Keratinocyte (primary cell): Measurements from ENCODE around the gene MFN2. TPM values are rescaled to one million over a fixed set of nuclear protein-coding genes. Genes with fewer than 3 reads are reported as not detected.

Source experiments
- DNase-seq: peaks from one replicate; pipeline ENCODE4 v3.0.0-alpha.2; 2011; ENCODE audit warnings: low read depth, missing footprints, low spot score
- FAIRE-seq: peaks from 2 replicates; lab custom pipeline; 2011; peaks lifted over from hg19 to GRCh38; lab: Jason Lieb, UNC
- H2AFZ ChIP-seq: 2 replicates; pipeline ENCODE4 v1.6.0; 2012; ENCODE audit warnings: low read length, control low read depth, inconsistent platforms; ENCODE audit not compliant: control insufficient read depth
- H3K27ac ChIP-seq: 2 replicates; pipeline ENCODE4 v1.5.1; 2011; ENCODE audit warnings: low read length; ENCODE audit not compliant: control insufficient read depth, insufficient read depth
- H3K27me3 ChIP-seq: 3 replicates; pipeline ENCODE4 v1.6.0; 2011; ENCODE audit warnings: low read length; ENCODE audit not compliant: control insufficient read depth, insufficient read depth; ENCODE audit errors: extremely low read depth
- H3K36me3 ChIP-seq, 2 experiments: 2 replicates in 1 of 2; 3 replicates in 1 of 2; pipeline ENCODE4 v1.5.1; 2011; ENCODE audit warnings: low read length in 2 of 2, mild to moderate bottlenecking in 1 of 2; ENCODE audit not compliant: control insufficient read depth in 2 of 2, insufficient read depth in 2 of 2; ENCODE audit errors: extremely low read depth in 1 of 2
- H3K4me1 ChIP-seq: 3 replicates; pipeline ENCODE4 v1.5.1; 2011; ENCODE audit warnings: low read length; ENCODE audit not compliant: control insufficient read depth, insufficient read depth; ENCODE audit errors: extremely low read depth
- H3K4me2 ChIP-seq: 3 replicates; pipeline ENCODE4 v1.6.0; 2011; ENCODE audit warnings: low read depth, low read length; ENCODE audit not compliant: control insufficient read depth, insufficient read depth; ENCODE audit errors: extremely low read depth
- H3K4me3 ChIP-seq, 3 experiments: fragments of 200-600 bp in 1 of 3; sonication (generic) in 1 of 3; 2 replicates in 2 of 3; 3 replicates in 1 of 3; pipeline ENCODE4 v1.5.1; 2011 to 2016; ENCODE audit warnings: low read length in 3 of 3, mild to moderate bottlenecking in 3 of 3, control low read depth in 2 of 3, inconsistent platforms in 1 of 3, low read depth in 1 of 3, mixed read lengths in 1 of 3, mixed run types in 1 of 3, moderate library complexity in 1 of 3; ENCODE audit not compliant: control insufficient read depth in 2 of 3, insufficient read depth in 2 of 3; ENCODE audit errors: extremely low read depth in 1 of 3
- H3K79me2 ChIP-seq: 2 replicates; pipeline ENCODE4 v1.6.0; 2012; ENCODE audit warnings: low read length; ENCODE audit not compliant: control insufficient read depth, insufficient read depth
- H3K9ac ChIP-seq: 3 replicates; pipeline ENCODE4 v1.6.0; 2011; ENCODE audit warnings: low read length; ENCODE audit not compliant: control insufficient read depth, insufficient read depth; ENCODE audit errors: extremely low read depth
- H3K9me1 ChIP-seq: 3 replicates; pipeline ENCODE4 v1.6.0; 2011; ENCODE audit warnings: low read length; ENCODE audit not compliant: control insufficient read depth, insufficient read depth; ENCODE audit errors: extremely low read depth
- H3K9me3 ChIP-seq: 2 replicates; pipeline ENCODE4 v1.5.1; 2012; ENCODE audit warnings: low read depth, low read length; ENCODE audit not compliant: control insufficient read depth
- H4K20me1 ChIP-seq: 3 replicates; pipeline ENCODE4 v1.6.0; 2011; ENCODE audit warnings: low read length; ENCODE audit not compliant: control insufficient read depth, insufficient read depth; ENCODE audit errors: extremely low read depth
- CTCF ChIP-seq, 3 experiments: IDR thresholded peaks in 1 of 3; conservative IDR thresholded peaks in 1 of 3; optimal IDR thresholded peaks in 1 of 3; 2 replicates in 2 of 3; 3 replicates in 1 of 3; pipeline versions ENCODE3 to v1.5.1; 2011; ENCODE audit warnings: low read length in 3 of 3, mild to moderate bottlenecking in 3 of 3, moderate library complexity in 2 of 3, control low read depth in 1 of 3, inconsistent platforms in 1 of 3; ENCODE audit not compliant: insufficient read depth in 2 of 3; ENCODE audit errors: extremely low read depth in 1 of 3
- EZH2 ChIP-seq: IDR thresholded peaks from one replicate; pipeline ENCODE4 v1.6.1; 2012; ENCODE audit warnings: inconsistent platforms, mild to moderate bottlenecking, low read length, moderate library complexity
- dilution Hi-C: fragments of 300-500 bp; cut with MboI; formaldehyde crosslinking; loops from one replicate; pipeline ENCODE4 v1.7.0; 2020; ENCODE audit warnings: low sequenced_read_pairs; ENCODE audit not compliant: extremely low pct_ligation_motif_present
- polyA plus RNA-seq, 5 experiments: library from polyadenylated mRNA; depleted of rRNA in 3 of 5; stranded (reverse) in 3 of 5; stranded (forward) in 1 of 5; unstranded in 1 of 5; fragments of >200 nt; gene quantifications; 1 replicate in 1 of 5; 2 replicates in 3 of 5; 3 replicates in 1 of 5; pipeline versions ENCODE4 v1.2.1 to v1.2.3, GENCODE V29; 2011 to 2012; ENCODE audit warnings: missing spikeins in 2 of 5, low read depth in 1 of 5, low replicate concordance in 1 of 5

Gene MFN2
- polyA plus RNA-seq, 1 donor (not counting 4 experiments of a cell fraction or from before 2014, with no cell fraction given), result 102 TPM

- H3K4me2 ChIP-seq, result no peak overlapping the region
- peaks cover 20 to 23% of the 10 kb centered on the region in 2 experiments for H3K36me3 ChIP-seq
- H3K9ac ChIP-seq, result no peak overlapping the region
These were observed 41.4 kb downstream of the MFN2 start for GRCh38 chr1:12021616-12022015.

DNA sequence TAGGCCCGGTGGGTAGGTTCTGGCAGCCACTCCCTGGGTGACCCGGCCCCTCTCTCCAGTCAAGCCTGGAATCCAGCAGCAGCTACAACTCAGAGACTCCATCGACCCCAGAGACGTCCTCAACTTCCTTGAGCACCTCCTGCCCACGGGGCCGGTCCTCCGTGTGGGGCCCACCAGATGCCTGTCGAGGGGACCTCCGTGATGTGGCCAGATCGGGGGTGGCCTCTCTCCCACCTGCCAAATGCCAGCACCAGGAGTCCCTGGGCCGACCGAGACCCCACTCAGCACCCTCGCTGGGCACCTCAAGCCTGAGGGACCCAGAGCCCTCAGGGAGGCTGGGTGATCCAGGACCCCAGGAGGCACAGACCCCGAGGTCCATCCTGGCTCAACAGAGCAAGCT lies 41.8 kb downstream of the MFN2 start:
- Histone ChIP-seq H2AFZ (no peak overlapping the region), H3K9me1 (no peaks in the 10 kb centered on the region), H3K36me3 (peaks cover 20 to 26% of the 10 kb centered on the region in 2 experiments), H3K27ac (no peak overlapping the region), H3K4me1 (peaks cover 3% of the 10 kb centered on the region), H3K4me3 (no peak overlapping the region), H4K20me1 (no peaks in the 10 kb centered on the region), H3K79me2 (peaks cover 26% of the 10 kb centered on the region), H3K27me3 (no peaks in the 10 kb centered on the region), H3K9me3 (no peaks in the 10 kb centered on the region), H3K4me2 (no peak overlapping the region), H3K9ac (no peak overlapping the region)
- DNase-seq, result no peak
- TF ChIP-seq CTCF (optimal IDR thresholded peaks at IDR 0.05 in 1 of 3, IDR thresholded peaks at IDR 0.05 in 1 of 3, conservative IDR thresholded peaks at IDR 0.05 in 1 of 3; ENCODE audit: extremely low read depth in 1 of 3, insufficient read depth in 2 of 3, low read length in 3 of 3), result no peak
- TF ChIP-seq EZH2, result no peak
- no peak for FAIRE-seq
- dilution Hi-C loops, result no loop called here

More at GRCh38 chr1:12021616-12022015, 41.4 kb downstream of the MFN2 start:
- DNase-seq (no peak), FAIRE-seq (no peak)
- Histone ChIP-seq H3K27me3 (no peaks in the 10 kb centered on the region), H3K9me3 (no peaks in the 10 kb centered on the region), H3K4me3 (no peak overlapping the region), H3K79me2 (peaks cover 26% of the 10 kb centered on the region), H4K20me1 (no peaks in the 10 kb centered on the region), H3K27ac (no peak overlapping the region), H2AFZ (no peak overlapping the region), H3K4me1 (peaks cover 3% of the 10 kb centered on the region), H3K9me1 (no peaks in the 10 kb centered on the region)
- dilution Hi-C loops, result no loop called here
- TF ChIP-seq CTCF (optimal IDR thresholded peaks at IDR 0.05 in 1 of 3, IDR thresholded peaks at IDR 0.05 in 1 of 3, conservative IDR thresholded peaks at IDR 0.05 in 1 of 3; ENCODE audit: extremely low read depth in 1 of 3, insufficient read depth in 2 of 3, low read length in 3 of 3) (no peak), EZH2 (no peak)
